Measurements from ENCODE around the gene LGR6.

Gene LGR6

DNA sequence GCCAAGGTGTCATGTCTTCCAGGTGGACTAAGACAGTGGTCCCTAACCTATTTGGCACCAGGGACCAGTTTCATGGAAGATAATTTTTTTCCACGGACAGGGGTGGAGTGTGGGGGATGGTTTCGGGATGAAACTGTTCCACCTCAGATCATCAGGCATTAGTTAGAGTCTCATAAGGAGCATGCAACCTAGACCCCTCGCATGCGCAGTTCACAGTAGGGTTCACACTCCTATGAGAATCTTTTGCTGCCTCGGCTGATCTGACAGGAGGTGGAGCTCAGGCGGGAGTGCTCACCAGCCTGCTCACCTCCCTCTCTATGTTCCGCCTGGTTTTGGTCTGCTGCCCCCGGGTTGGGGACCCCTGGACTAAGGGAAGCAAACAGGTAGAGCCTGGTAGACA lies 30.9 kb downstream of the LGR6 start:
- H3K4me3 ChIP-seq (ENCODE audit: low read depth, low read length): no peak overlapping the region
- TF ChIP-seq, protein P1, sequence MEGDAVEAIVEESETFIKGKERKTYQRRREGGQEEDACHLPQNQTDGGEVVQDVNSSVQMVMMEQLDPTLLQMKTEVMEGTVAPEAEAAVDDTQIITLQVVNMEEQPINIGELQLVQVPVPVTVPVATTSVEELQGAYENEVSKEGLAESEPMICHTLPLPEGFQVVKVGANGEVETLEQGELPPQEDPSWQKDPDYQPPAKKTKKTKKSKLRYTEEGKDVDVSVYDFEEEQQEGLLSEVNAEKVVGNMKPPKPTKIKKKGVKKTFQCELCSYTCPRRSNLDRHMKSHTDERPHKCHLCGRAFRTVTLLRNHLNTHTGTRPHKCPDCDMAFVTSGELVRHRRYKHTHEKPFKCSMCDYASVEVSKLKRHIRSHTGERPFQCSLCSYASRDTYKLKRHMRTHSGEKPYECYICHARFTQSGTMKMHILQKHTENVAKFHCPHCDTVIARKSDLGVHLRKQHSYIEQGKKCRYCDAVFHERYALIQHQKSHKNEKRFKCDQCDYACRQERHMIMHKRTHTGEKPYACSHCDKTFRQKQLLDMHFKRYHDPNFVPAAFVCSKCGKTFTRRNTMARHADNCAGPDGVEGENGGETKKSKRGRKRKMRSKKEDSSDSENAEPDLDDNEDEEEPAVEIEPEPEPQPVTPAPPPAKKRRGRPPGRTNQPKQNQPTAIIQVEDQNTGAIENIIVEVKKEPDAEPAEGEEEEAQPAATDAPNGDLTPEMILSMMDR (IDR thresholded peaks at IDR 0.05; ENCODE audit: low read depth, low read length, missing control alignments): no peak
- H3K36me3 ChIP-seq (replicated peaks): no peaks in the 10 kb centered on the region
- peaks cover 7% of the 10 kb centered on the region for H3K27me3 ChIP-seq (replicated peaks)
- H3K27ac ChIP-seq: no peak overlapping the region
- DNase-seq: no peak
- in situ Hi-C loops (cut with HindIII; ENCODE audit: low pct_ligation_motif_present, low sequenced_read_pairs): loop anchor here (25.0 kb wide), 1 partner anchor 88 kb away; no protein-coding TSS in a partner anchor

DNA sequence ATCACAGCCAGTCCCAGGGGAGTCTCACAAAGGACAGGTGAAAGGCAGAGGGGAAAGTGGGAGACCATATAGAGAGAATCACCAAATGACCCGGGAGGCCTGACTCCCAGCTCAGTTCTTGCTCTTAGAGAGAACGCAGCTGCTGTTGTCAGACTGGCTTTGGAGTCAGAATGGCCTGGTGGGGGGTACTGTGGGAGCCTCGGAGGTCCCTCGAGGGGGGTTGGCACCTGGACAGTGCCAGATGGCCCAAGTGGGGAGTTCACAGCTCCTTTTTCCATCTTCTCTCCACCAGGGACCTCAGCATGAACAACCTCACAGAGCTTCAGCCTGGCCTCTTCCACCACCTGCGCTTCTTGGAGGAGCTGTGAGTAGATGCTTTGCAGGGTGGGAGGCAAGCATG lies 31.5 kb downstream of the LGR6 start:
- TF ChIP-seq, protein P1 (IDR thresholded peaks at IDR 0.05; ENCODE audit: low read depth, low read length, missing control alignments): no peak
- H3K4me3 ChIP-seq (ENCODE audit: low read depth, low read length): no peak overlapping the region
- in situ Hi-C loops (cut with HindIII; ENCODE audit: low pct_ligation_motif_present, low sequenced_read_pairs): no loop called here
- H3K36me3 ChIP-seq (replicated peaks): no peaks in the 10 kb centered on the region
- DNase-seq: no peak
- H3K27me3 ChIP-seq (replicated peaks): peaks cover 6% of the 10 kb centered on the region
- no peak overlapping the region for H3K27ac ChIP-seq

- DNase-seq: no peak
- no peaks in the 10 kb centered on the region for H3K36me3 ChIP-seq (replicated peaks)
- no peak overlapping the region for H3K27ac ChIP-seq
- in situ Hi-C loops (cut with HindIII; ENCODE audit: low pct_ligation_motif_present, low sequenced_read_pairs): no loop called here
- TF ChIP-seq, protein P1 (IDR thresholded peaks at IDR 0.05; ENCODE audit: low read depth, low read length, missing control alignments): no peak
- H3K27me3 ChIP-seq (replicated peaks): peaks cover 6% of the 10 kb centered on the region
- no peak overlapping the region for H3K4me3 ChIP-seq (ENCODE audit: low read depth, low read length)
Measured at GRCh38 chr1:202227053-202227672, 33.6 kb downstream of the LGR6 start.

DNA sequence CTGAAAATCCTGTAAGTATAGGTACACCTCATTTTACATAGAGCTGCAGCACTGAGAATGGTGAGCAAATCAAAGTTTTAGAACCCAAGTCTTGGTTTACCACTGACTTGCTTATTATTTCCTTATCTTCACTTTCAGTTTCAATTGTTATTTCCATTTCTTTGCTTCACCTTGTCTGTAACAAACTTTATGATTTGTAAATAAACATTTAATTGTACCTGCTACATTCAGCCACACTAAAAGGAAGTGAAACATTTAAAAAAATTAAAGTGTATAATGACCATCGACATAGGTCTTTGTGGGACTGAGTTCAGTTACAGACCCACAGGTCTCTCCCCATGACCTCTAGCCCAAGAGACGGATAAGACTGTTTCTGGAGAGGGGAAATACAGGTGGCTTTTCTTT lies 34.4 kb downstream of the LGR6 start:
- no peak for DNase-seq
- no peaks in the 10 kb centered on the region for H3K36me3 ChIP-seq (replicated peaks)
- TF ChIP-seq, protein P1 (IDR thresholded peaks at IDR 0.05; ENCODE audit: low read depth, low read length, missing control alignments): no peak
- in situ Hi-C loops (cut with HindIII; ENCODE audit: low pct_ligation_motif_present, low sequenced_read_pairs): no loop called here
- no peak overlapping the region for H3K4me3 ChIP-seq (ENCODE audit: low read depth, low read length)
- H3K27me3 ChIP-seq (replicated peaks): peaks cover 6% of the 10 kb centered on the region
- no peak overlapping the region for H3K27ac ChIP-seq

DNA sequence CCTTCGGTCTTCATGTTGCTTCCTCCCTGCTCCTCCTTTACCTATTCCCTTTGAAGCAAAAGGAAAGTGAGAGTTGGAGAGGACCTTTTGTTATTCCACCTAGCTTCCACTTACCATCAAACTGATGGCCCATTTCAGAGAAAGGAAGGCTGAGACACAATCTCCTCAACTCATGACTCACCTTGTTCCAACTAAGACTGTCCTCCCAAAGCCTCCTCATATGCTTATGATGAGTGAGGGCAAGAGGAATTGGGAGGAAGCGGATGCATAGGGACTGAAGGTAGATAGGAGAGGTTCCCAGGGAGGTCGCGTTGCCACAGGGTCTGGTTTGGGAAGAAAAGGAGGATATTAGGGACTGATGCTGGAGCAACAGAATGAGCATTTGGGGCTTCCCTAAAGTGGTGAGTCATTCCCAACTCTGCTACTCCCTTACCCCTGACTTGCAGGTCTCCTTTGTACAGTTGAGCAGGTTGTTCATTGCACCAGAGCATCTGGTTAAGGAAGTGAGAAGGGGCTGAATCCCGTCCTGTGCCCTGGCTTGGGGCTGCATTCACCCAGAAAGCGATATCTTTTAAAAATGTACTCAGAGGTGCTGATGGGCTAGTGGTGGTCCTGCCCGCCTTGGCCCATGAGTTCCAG lies 35.0 kb downstream of the LGR6 start:
- TF ChIP-seq, protein P1 (IDR thresholded peaks at IDR 0.05; ENCODE audit: low read depth, low read length, missing control alignments): no peak

More for the DNA sequence above, 35.0 kb downstream of the LGR6 start:
- Histone ChIP-seq H3K27me3 (replicated peaks) (peaks cover 6% of the 10 kb centered on the region), H3K27ac (no peak overlapping the region), H3K36me3 (replicated peaks) (no peaks in the 10 kb centered on the region), H3K4me3 (ENCODE audit: low read depth, low read length) (no peak overlapping the region)
- in situ Hi-C loops (cut with HindIII; ENCODE audit: low pct_ligation_motif_present, low sequenced_read_pairs): no loop called here
- no peak for DNase-seq
